ENCODE data around the gene MFSD12. TPM values are rescaled to one million over a fixed set of nuclear protein-coding genes. Genes with fewer than 3 reads are reported as not detected.
A peak's percentile ranks its signal among the peaks of the same experiment; 100 is the strongest.

Gene MFSD12
- total RNA-seq, 1 donor from 2014 or later, result 76.9 TPM

DNA sequence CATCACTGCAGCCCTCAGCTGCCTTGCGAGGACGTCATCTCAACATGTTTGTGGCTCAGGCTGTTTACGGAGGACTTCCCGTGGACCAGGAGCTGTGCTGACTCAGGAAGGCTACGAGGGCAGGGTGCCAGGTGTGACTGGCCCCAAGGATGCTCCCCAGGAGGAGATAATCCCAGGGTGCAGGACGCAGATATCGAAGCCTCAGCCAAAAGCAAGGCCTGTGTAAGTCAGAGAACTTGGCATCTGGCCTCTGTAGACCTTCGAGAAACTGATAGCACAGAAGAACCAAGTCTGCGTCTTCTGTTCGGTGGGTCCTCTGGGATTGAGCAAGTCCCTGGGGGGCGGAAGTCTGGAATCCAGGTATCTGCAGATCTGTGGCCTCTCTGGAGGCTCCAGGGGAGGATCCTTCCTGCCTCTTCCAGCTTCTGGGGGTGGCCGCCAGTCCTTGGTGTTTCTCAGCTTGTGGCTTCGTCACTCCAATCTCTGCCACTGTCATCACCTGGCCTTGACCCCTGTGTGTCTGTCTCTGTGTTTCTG lies 54.3 kb downstream of the MFSD12 start:
- Mint-ChIP-seq H3K4me3 (no peak overlapping the region), H3K27ac (no peak overlapping the region), H3K9me3 (no peaks in the 10 kb centered on the region), H3K27me3 (no peaks in the 10 kb centered on the region), H3K4me1 (peaks cover 39% of the 10 kb centered on the region), H3K36me3 (ENCODE audit: low read depth) (peaks cover 13% of the 10 kb centered on the region)
- ATAC-seq (ENCODE audit: low read depth), result no peak
- TF ChIP-seq, protein P1, sequence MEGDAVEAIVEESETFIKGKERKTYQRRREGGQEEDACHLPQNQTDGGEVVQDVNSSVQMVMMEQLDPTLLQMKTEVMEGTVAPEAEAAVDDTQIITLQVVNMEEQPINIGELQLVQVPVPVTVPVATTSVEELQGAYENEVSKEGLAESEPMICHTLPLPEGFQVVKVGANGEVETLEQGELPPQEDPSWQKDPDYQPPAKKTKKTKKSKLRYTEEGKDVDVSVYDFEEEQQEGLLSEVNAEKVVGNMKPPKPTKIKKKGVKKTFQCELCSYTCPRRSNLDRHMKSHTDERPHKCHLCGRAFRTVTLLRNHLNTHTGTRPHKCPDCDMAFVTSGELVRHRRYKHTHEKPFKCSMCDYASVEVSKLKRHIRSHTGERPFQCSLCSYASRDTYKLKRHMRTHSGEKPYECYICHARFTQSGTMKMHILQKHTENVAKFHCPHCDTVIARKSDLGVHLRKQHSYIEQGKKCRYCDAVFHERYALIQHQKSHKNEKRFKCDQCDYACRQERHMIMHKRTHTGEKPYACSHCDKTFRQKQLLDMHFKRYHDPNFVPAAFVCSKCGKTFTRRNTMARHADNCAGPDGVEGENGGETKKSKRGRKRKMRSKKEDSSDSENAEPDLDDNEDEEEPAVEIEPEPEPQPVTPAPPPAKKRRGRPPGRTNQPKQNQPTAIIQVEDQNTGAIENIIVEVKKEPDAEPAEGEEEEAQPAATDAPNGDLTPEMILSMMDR (IDR thresholded peaks at IDR 0.05), result no peak
- POLR2A ChIA-PET, result interaction anchor here (0.6 to 0.7 kb wide), 4 partner anchors 11 to 487 kb away, joined by 3 to 8 read pairs (median 6); no protein-coding TSS in a partner anchor
- intact Hi-C loops (cut with micrococcal nuclease), result loop anchor here (10.0 kb wide), 2 partner anchors 548 to 952 kb away; partner anchors contain the start of gene UBXN6
- CTCF ChIA-PET, result interaction anchor here (0.6 kb wide), 1 partner anchor 30 kb away, joined by 3 read pairs; no protein-coding TSS in a partner anchor
- DNase-seq, result no peak

DNA sequence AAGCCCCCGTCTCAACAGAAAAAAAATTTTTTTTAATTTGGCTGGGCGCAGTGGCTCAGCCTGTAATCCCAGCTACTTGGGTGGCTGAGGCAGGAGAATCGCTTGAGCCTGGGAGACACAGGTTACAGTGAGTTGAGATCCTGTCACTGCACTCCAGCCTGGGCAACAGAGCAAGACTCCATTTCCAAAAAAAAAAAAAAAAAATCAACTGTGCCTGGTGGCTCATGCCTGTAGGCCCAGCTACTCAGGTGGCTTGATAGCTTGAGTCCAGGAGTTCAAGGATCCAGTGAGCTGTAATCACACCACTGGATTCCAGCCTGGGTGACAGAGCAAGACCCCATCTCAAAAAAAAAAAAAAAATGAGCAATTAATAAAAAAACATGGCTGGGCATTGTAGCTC lies 55.6 kb downstream of the MFSD12 start:
- TF ChIP-seq, protein P1 (IDR thresholded peaks at IDR 0.05), result no peak
- Mint-ChIP-seq H3K4me1 (peaks cover 31% of the 10 kb centered on the region), H3K36me3 (ENCODE audit: low read depth) (peaks cover 19% of the 10 kb centered on the region), H3K27ac (no peak overlapping the region), H3K4me3 (no peak overlapping the region), H3K9me3 (no peaks in the 10 kb centered on the region), H3K27me3 (no peaks in the 10 kb centered on the region)
- ATAC-seq (ENCODE audit: low read depth) (no peak), DNase-seq (no peak)
- ChIA-PET POLR2A (interaction anchor here (0.6 to 0.7 kb wide), 3 partner anchors 12 to 731 kb away, joined by 3 to 4 read pairs (median 4); no protein-coding TSS in a partner anchor), CTCF (no interaction called here)
- intact Hi-C loops (cut with micrococcal nuclease), result loop anchor here (2.0 to 10.0 kb wide), 3 partner anchors 17 to 953 kb away; partner anchors contain the start of gene UBXN6

DNA sequence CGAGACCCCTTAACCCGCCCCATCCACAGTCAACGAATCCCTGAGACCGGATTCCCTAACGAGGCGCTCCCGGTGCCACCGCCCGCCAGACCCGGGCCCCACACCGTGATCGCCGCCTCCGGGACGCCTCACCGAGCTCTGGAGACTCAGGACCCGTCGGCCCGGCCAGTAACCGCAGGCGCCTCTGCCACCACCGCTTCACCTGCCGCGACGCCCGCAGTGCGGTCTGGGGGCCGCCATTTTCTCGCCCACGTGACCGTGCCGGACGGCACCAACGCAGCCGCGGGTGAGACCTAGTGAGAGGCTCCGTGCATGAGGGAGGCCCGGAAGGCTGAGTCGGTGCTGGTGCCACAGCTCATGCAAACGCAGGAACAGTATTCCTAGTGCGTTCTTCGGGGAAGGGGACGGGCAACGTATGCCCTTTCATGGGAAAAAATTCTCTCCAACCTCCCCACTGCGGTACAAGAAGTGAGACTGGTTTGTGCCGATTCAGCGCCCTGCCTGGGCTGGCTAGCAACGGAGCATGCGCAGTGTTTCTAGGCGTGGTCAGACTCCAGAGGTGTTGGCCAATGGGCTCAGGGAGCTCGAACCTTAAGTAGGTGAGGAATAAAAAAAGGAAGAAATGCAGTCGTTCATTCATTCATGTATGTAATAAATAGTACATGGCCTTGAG lies 56.8 kb downstream of the MFSD12 start, which contains the start of gene DOHH:
Gene DOHH, minus strand, starts transcription at position 246 of the 673 bp plus-strand sequence. CDS start 3,860 bp downstream, outside the sequence.
- H3K9me3 Mint-ChIP-seq, result no peaks in the 10 kb centered on the region
- peak; percentile 90 for ATAC-seq (ENCODE audit: low read depth)
- peak within 1 kb of the TSS; percentile 98 for H3K27ac Mint-ChIP-seq
- H3K36me3 Mint-ChIP-seq (ENCODE audit: low read depth), result peaks cover 24% of the 10 kb centered on the region
- DNase-seq, result peak; percentile 91
- no peaks in the 10 kb centered on the region for H3K27me3 Mint-ChIP-seq
- intact Hi-C loops (cut with micrococcal nuclease), result loop anchor here (2.0 to 10.0 kb wide), 3 partner anchors 16 to 954 kb away; partner anchors contain the start of gene UBXN6
- H3K4me3 Mint-ChIP-seq, result peak within 1 kb of the TSS; percentile 93
- CTCF ChIA-PET, result interaction anchor here (0.6 kb wide), 1 partner anchor 21 kb away, joined by 3 read pairs; no protein-coding TSS in a partner anchor
- POLR2A ChIA-PET, result interaction anchor here (0.5 to 2.0 kb wide), 9 partner anchors 16 to 682 kb away, joined by 3 to 8 read pairs (median 4); partner anchors contain the start of gene CACTIN
- H3K4me1 Mint-ChIP-seq, result peaks cover 25% of the 10 kb centered on the region
- TF ChIP-seq, protein P1 (IDR thresholded peaks at IDR 0.05), result no peak

DNA sequence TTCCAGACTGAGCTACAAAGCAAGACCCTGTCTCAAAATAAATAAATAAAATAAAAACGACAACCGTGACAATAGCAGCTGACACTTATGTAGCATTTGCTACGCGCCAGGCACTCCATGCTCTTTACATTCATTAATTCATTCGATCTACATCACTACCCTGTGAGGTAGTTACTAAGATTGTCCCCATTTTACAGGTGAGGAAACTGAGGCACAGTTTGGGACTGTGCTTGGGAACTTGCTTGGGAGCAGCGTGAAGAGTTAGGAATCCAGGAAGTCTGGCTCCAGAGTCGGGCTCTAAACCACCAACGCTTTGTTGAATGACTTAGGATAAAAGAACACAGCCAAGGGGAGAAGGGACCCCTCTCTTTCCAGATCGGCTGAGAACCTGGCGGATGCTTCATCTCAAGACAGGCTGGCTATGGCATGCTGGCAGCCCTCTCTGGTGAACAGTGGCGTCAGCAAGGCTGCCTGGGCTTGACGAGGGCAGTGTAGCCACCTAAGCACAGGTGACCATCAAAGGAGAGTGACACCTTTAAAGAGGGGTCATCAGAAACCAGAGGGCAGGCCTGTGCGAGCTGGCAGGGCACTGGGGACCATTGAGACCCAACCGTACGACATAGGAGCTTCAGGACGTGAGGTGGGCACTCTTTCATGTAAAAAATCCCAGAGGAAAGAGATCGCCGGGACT lies 57.5 kb downstream of the MFSD12 start:
- peaks cover 20% of the 10 kb centered on the region for H3K4me1 Mint-ChIP-seq
- intact Hi-C loops (cut with micrococcal nuclease), result loop anchor here (2.0 to 10.0 kb wide), 3 partner anchors 15 to 955 kb away; partner anchors contain the start of gene UBXN6
- peaks cover 31% of the 10 kb centered on the region for H3K36me3 Mint-ChIP-seq (ENCODE audit: low read depth)
- H3K27me3 Mint-ChIP-seq, result no peaks in the 10 kb centered on the region
- DNase-seq, result no peak
- H3K4me3 Mint-ChIP-seq, result peak overlapping the region; percentile 93
- POLR2A ChIA-PET, result interaction anchor here (0.6 to 2.0 kb wide), 4 partner anchors 15 to 683 kb away, joined by 4 to 9 read pairs (median 7); no protein-coding TSS in a partner anchor
- peak overlapping the region; percentile 98 for H3K27ac Mint-ChIP-seq
- TF ChIP-seq, protein P1 (IDR thresholded peaks at IDR 0.05), result no peak
- H3K9me3 Mint-ChIP-seq, result no peaks in the 10 kb centered on the region
- CTCF ChIA-PET, result no interaction called here
- no peak for ATAC-seq (ENCODE audit: low read depth)

Measured in activated B cell treated with CpG ODN at 0.5 μM for 24 hours (primary cell).